Measurements from ENCODE around the gene WDPCP. TPM values are rescaled to one million over a fixed set of nuclear protein-coding genes. Genes with fewer than 3 reads are reported as not detected.
"Not testable (repeated sequence)": the region's sequence is repeated elsewhere in the genome, so short reads cannot be mapped to it uniquely, and the experiment has no call there.

WDPCP gene
- total RNA-seq, 1 donor from 2014 or later: 4.3 TPM

DNA sequence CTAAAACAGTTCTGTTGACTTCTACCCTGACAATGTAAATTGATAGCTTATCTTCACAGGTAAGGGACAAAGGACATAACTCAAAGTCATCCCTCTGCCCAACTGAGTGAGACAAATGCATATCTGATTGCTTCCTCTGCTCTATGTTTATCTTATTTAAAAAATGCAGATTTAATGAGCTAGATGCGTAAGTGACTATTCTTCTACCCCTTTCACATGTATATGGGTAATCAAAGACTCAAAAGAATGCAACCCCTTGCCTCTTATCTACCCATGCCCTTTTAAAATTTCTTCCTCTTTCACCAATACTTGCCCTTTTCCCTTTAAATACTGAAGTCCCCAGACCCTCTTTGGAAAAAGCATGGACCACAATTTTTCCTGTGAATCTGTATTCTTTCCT lies 253.4 kb downstream of the WDPCP start:
- Mint-ChIP-seq H3K36me3 (ENCODE audit: unreplicated experiment) (no peaks in the 10 kb centered on the region), H3K27me3 (ENCODE audit: unreplicated experiment) (no peaks in the 10 kb centered on the region), H3K4me3 (ENCODE audit: unreplicated experiment) (no peak overlapping the region), H3K27ac (ENCODE audit: unreplicated experiment) (no peak overlapping the region), H3K9me3 (ENCODE audit: unreplicated experiment) (no peaks in the 10 kb centered on the region), H3K4me1 (ENCODE audit: low read depth, unreplicated experiment) (no peaks in the 10 kb centered on the region)
- no peak for DNase-seq
- TF ChIP-seq CTCF (IDR thresholded peaks at IDR 0.05; ENCODE audit: partially characterized antibody, unreplicated experiment): no peak

GRCh38 chr2:63326473-63326872 lies 261.8 kb downstream of the WDPCP start:
- no peak overlapping the region for H3K27ac Mint-ChIP-seq (ENCODE audit: unreplicated experiment)
- H3K36me3 Mint-ChIP-seq (ENCODE audit: unreplicated experiment): no peaks in the 10 kb centered on the region
- no peak overlapping the region for H3K4me3 Mint-ChIP-seq (ENCODE audit: unreplicated experiment)
- no peaks in the 10 kb centered on the region for H3K4me1 Mint-ChIP-seq (ENCODE audit: low read depth, unreplicated experiment)
- TF ChIP-seq CTCF (IDR thresholded peaks at IDR 0.05; ENCODE audit: partially characterized antibody, unreplicated experiment): no peak
- DNase-seq: no peak
- H3K27me3 Mint-ChIP-seq (ENCODE audit: unreplicated experiment): no peaks in the 10 kb centered on the region
- H3K9me3 Mint-ChIP-seq (ENCODE audit: unreplicated experiment): peaks cover 4% of the 10 kb centered on the region

DNA sequence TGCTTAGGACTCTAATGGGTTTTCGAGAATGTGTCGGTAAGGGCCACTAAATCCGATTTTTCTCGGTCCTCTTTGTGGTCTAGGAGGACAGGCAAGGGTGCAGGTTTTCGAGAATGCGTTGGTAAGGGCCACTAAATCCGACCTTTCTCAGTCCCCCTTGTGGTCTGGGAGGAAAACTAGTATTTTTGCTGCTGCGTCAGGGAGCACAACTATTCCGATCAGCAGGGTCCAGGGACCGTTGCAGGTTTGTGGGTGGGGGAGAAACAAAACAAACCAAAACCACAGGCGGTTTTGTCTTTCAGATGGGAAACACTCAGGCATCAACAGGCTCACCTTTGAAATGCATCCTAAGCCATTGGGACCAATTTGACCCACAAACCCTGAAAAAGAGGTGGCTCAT lies 264.6 kb downstream of the WDPCP start:
- H3K4me3 Mint-ChIP-seq (ENCODE audit: unreplicated experiment); H3K36me3 Mint-ChIP-seq (ENCODE audit: unreplicated experiment); H3K27ac Mint-ChIP-seq (ENCODE audit: unreplicated experiment); DNase-seq; H3K27me3 Mint-ChIP-seq (ENCODE audit: unreplicated experiment); H3K9me3 Mint-ChIP-seq (ENCODE audit: unreplicated experiment); H3K4me1 Mint-ChIP-seq (ENCODE audit: low read depth, unreplicated experiment): not testable (repeated sequence)

DNA sequence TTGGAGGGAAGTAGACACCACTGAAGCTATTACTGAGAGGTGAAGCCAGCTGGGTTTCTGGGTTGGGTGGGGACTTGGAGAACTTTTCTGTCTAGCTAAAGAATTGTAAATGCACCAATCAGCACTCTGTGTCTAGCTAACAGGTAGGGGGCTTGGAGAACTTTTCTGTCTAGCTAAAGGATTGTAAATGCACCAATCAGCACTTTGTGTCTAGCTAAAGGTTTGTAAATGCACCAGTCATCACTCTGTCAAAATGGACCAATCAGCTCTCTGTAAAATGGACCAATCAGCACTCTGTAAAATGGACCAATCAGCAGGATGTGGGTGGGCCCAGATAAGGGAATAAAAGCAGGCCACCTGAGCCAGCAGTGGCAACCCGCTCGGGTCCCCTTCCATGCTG lies 266.3 kb downstream of the WDPCP start:
- not testable (repeated sequence) for H3K27ac Mint-ChIP-seq (ENCODE audit: unreplicated experiment); H3K36me3 Mint-ChIP-seq (ENCODE audit: unreplicated experiment); H3K4me3 Mint-ChIP-seq (ENCODE audit: unreplicated experiment); H3K9me3 Mint-ChIP-seq (ENCODE audit: unreplicated experiment); H3K27me3 Mint-ChIP-seq (ENCODE audit: unreplicated experiment); DNase-seq; H3K4me1 Mint-ChIP-seq (ENCODE audit: low read depth, unreplicated experiment)

DNA sequence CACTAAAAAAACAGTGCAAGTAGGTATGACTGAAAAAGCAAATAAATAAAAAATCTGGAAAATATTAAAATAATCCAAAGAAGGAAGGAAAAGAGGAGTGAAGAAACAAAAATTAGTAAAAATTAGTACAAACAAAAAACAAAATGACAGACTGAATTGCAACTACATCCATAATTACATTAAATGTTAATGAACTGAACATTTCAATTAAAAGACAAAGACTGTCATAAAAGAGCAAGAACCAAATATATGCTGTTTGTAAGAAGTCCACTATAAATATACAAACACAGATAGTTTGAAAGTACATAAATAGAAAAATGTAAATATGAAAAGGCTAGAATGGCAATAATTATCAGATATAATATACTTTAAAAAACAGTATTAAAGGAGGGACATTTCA lies 267.6 kb downstream of the WDPCP start:
- H3K36me3 Mint-ChIP-seq (ENCODE audit: unreplicated experiment): no peaks in the 10 kb centered on the region
- H3K9me3 Mint-ChIP-seq (ENCODE audit: unreplicated experiment): peaks cover 4% of the 10 kb centered on the region
- no peaks in the 10 kb centered on the region for H3K27me3 Mint-ChIP-seq (ENCODE audit: unreplicated experiment)
- no peak for DNase-seq
- TF ChIP-seq CTCF (IDR thresholded peaks at IDR 0.05; ENCODE audit: partially characterized antibody, unreplicated experiment): no peak
- H3K27ac Mint-ChIP-seq (ENCODE audit: unreplicated experiment): no peak overlapping the region
- H3K4me3 Mint-ChIP-seq (ENCODE audit: unreplicated experiment): no peak overlapping the region
- no peaks in the 10 kb centered on the region for H3K4me1 Mint-ChIP-seq (ENCODE audit: low read depth, unreplicated experiment)

DNA sequence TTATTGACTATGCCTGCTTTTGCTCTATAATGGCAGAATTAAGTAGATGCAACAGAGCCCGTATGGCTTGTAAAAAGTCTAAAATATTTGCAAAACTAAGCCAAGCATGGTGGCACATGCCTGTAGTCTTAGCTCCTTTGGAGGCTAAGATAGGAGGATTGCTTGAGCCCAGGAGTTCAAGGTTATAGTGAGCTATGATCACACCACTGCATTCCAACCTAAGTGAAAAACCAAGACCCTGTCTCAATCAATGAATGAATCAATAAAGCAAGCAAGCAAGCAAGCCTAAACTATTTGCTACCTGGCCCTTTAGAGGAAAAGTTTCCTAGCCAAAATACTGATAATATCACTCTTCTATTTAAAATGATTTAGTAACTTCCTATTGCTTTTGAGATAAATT lies 277.7 kb downstream of the WDPCP start:
- Mint-ChIP-seq H3K27ac (ENCODE audit: unreplicated experiment) (no peak overlapping the region), H3K27me3 (ENCODE audit: unreplicated experiment) (no peaks in the 10 kb centered on the region), H3K4me3 (ENCODE audit: unreplicated experiment) (no peak overlapping the region), H3K36me3 (ENCODE audit: unreplicated experiment) (no peaks in the 10 kb centered on the region), H3K9me3 (ENCODE audit: unreplicated experiment) (peaks cover 3% of the 10 kb centered on the region), H3K4me1 (ENCODE audit: low read depth, unreplicated experiment) (no peaks in the 10 kb centered on the region)
- DNase-seq: no peak
- no peak for TF ChIP-seq CTCF (IDR thresholded peaks at IDR 0.05; ENCODE audit: partially characterized antibody, unreplicated experiment)
